ENCODE data around the gene PDRG1. TPM values are rescaled to one million over a fixed set of nuclear protein-coding genes. Genes with fewer than 3 reads are reported as not detected.

The PDRG1 gene
- polyA plus RNA-seq, 2 of the 4 experiments (the other 2 are of a cell fraction): 20.7 to 25.2 TPM

DNA sequence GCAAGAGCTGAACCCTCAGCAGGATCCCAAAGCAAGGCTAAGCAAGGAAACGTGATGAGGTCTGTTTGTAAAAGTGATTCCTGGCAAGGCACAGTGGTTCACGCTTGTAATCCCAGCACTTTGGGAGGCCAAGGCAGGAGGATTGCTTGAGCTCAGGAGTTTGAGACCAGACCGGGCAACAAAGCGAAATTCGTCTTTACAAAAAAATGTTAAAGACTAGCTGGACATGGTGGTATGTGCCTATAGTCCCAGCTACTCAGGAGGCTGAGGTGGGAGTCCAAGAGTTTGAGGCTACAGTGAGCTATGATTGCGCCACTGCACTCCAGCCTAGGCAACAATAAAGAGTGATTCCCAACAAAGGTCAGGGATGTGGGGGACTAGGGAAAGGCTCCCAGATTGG, 12.0 kb upstream of the PDRG1 start:
- CTCF ChIA-PET: interaction anchor here (1.6 to 2.7 kb wide), 5 partner anchors 9 to 112 kb away, joined by 3 to 17 read pairs (median 9); partner anchors contain the start of gene PDRG1
- Histone ChIP-seq H3K4me1 (peaks cover 6% of the 10 kb centered on the region; the same call in 2 of the 3 replicates), H3K27ac (no peak overlapping the region), H3K4me3 (no peak overlapping the region), H3K9me3 (no peaks in the 10 kb centered on the region), H3K4me2 (no peak overlapping the region)
- DNase-seq (ENCODE audit: low read depth in 1 of 2, low spot score in 1 of 2) (no peak), ATAC-seq (no peak), FAIRE-seq (no peak)
- no peak for TF ChIP-seq ESRRA (IDR thresholded peaks at IDR 0.05; ENCODE audit: borderline replicate concordance, low read length)
- no peak for TF ChIP-seq EP300 (IDR thresholded peaks at IDR 0.05)
- WGBS (ENCODE audit: missing lambda C conversion rate): 5% methylated on average over 6 of the region's 6 CpGs
- POLR2A ChIA-PET: interaction anchor here (1.0 kb wide), 1 partner anchor 12 kb away, joined by 3 read pairs; the partner anchor contains the start of gene PDRG1

DNA sequence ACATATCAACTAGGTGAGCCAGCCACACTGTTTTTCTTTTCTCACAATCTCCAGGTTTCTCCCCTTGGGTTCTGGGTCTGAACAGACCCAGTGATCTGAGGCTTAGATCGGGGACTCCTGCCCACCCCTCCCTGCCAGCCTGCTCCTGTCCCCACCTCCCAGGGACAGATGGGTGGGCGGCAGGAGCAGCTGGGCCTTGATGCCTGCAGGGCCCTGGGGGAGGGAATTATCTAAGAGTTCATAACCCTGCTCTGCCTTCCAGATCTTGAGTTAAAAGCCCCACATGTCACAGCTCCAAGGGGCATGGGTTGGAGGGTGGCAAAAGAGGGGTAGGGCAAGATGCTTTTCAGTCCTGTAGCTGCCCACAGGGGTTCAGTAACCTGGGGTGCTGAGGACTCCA, 10.9 kb upstream of the PDRG1 start:
- no peak for FAIRE-seq
- H3K4me1 ChIP-seq: peaks cover under 1% of the 10 kb centered on the region; the same call in 1 of the 3 replicates
- ATAC-seq: no peak
- H3K4me2 ChIP-seq: no peak overlapping the region
- WGBS (ENCODE audit: missing lambda C conversion rate): 3% methylated on average over 2 of the region's 2 CpGs
- no peaks in the 10 kb centered on the region for H3K9me3 ChIP-seq
- CTCF ChIA-PET: interaction anchor here (0.7 to 2.7 kb wide), 5 partner anchors 10 to 110 kb away, joined by 3 to 17 read pairs (median 9); partner anchors contain the start of gene PDRG1
- no peak overlapping the region for H3K4me3 ChIP-seq
- TF ChIP-seq, protein P1, sequence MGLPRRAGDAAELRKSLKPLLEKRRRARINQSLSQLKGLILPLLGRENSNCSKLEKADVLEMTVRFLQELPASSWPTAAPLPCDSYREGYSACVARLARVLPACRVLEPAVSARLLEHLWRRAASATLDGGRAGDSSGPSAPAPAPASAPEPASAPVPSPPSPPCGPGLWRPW (IDR thresholded peaks at IDR 0.05): no peak
- TF ChIP-seq HDAC2 (IDR thresholded peaks at IDR 0.05) (no peak), KDM1A (IDR thresholded peaks at IDR 0.05; ENCODE audit: low read depth) (no peak), TP53 (CRISPR knock-in tag; IDR thresholded peaks at IDR 0.05) (no peak), HEYL (CRISPR knock-in tag; IDR thresholded peaks at IDR 0.05) (no peak), HOXB13 (CRISPR knock-in tag; IDR thresholded peaks at IDR 0.05; ENCODE audit: low read depth) (no peak), CBX8 (IDR thresholded peaks at IDR 0.05) (no peak), RCOR1 (IDR thresholded peaks at IDR 0.05; ENCODE audit: low read depth, low read length) (no peak), PHF8 (IDR thresholded peaks at IDR 0.05; ENCODE audit: borderline replicate concordance, low read depth) (no peak), NR3C1 (IDR thresholded peaks at IDR 0.05) (no peak), FOSL2 (IDR thresholded peaks at IDR 0.05) (no peak), FOSL2 (CRISPR knock-in tag; IDR thresholded peaks at IDR 0.05) (no peak), KDM5A (IDR thresholded peaks at IDR 0.05) (no peak), RFX5 (IDR thresholded peaks at IDR 0.05) (no peak), SMC3 (IDR thresholded peaks at IDR 0.05) (no peak)
- TF ChIP-seq, protein P2, sequence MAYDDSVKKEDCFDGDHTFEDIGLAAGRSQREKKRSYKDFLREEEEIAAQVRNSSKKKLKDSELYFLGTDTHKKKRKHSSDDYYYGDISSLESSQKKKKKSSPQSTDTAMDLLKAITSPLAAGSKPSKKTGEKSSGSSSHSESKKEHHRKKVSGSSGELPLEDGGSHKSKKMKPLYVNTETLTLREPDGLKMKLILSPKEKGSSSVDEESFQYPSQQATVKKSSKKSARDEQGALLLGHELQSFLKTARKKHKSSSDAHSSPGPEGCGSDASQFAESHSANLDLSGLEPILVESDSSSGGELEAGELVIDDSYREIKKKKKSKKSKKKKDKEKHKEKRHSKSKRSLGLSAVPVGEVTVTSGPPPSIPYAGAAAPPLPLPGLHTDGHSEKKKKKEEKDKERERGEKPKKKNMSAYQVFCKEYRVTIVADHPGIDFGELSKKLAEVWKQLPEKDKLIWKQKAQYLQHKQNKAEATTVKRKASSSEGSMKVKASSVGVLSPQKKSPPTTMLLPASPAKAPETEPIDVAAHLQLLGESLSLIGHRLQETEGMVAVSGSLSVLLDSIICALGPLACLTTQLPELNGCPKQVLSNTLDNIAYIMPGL (CRISPR knock-in tag; IDR thresholded peaks at IDR 0.05; ENCODE audit: borderline replicate concordance): no peak
- TF ChIP-seq, protein P3, sequence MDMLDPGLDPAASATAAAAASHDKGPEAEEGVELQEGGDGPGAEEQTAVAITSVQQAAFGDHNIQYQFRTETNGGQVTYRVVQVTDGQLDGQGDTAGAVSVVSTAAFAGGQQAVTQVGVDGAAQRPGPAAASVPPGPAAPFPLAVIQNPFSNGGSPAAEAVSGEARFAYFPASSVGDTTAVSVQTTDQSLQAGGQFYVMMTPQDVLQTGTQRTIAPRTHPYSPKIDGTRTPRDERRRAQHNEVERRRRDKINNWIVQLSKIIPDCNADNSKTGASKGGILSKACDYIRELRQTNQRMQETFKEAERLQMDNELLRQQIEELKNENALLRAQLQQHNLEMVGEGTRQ (IDR thresholded peaks at IDR 0.05): no peak
- POLR2A ChIA-PET: no interaction called here
- DNase-seq (ENCODE audit: low read depth in 1 of 2, low spot score in 1 of 2): no peak
- H3K27ac ChIP-seq: no peak overlapping the region

DNA sequence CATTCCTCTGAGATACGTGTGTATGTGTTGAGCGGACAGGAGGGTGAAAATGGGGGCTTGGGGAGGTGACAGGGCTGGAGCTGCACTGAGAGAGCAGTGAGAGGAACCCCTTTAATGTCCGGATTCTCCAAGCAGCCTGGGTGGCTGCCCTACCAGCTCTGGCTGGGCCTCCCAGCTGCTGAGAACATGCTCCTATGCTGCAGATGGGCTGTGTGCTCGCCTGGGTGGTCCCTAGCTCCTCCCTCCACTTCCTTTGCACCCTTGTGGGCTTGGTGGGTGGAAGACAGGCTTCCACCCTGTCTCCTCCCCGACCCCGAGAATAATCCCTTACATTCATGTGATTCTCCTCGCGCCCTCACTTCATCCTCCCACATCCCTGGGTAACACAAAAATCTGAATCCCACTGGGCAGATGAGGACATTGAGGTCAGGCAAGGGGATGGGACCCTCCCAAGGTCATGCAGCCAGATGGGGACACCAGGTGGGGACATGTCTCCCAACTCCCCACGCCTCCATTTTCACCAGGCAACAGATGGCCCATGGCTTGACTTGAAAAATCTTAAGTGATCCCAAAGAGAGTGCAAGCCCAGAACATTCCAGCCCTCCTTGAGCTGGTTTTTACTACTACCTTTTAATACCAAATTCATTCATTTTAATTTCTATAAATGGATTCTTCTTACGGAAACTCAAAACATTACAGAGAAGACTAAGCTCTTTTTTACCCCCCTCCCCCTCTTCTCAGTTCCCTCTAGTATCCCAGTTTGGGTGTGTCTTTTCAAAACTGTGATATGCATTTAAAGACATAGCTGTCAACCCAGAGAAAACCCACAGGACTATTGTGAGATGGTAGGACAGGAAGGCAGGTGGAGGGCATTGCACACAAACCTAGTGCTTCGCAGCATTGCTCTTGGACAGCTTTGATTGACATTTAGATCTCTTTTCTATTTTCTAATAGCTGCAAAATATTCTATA, 5.0 kb upstream of the PDRG1 start:
- FAIRE-seq: no peak
- WGBS (ENCODE audit: missing lambda C conversion rate): 27% methylated on average over 11 of the region's 11 CpGs
- Histone ChIP-seq H3K4me3 (no peak overlapping the region), H3K9me3 (no peaks in the 10 kb centered on the region), H3K4me2 (no peak overlapping the region), H3K4me1 (no peaks in the 10 kb centered on the region), H3K27ac (no peak overlapping the region)
- ChIA-PET CTCF (interaction anchor here (0.9 to 5.5 kb wide), 7 partner anchors 13 to 134 kb away, joined by 3 to 23 read pairs (median 5); no protein-coding TSS in a partner anchor), POLR2A (no interaction called here)
- no peak for TF ChIP-seq ZC3H11A (IDR thresholded peaks at IDR 0.05)
- TF ChIP-seq RFX5 (IDR thresholded peaks at IDR 0.05): no peak
- no peak for TF ChIP-seq BHLHE40 (IDR thresholded peaks at IDR 0.05; ENCODE audit: low read depth, low read length)
- no peak for TF ChIP-seq SMC3 (IDR thresholded peaks at IDR 0.05)
- TF ChIP-seq, protein P1 (IDR thresholded peaks at IDR 0.05): no peak
- DNase-seq (ENCODE audit: low read depth in 1 of 2, low spot score in 1 of 2): no peak
- ATAC-seq: no peak
